Measurements from ENCODE around the gene RABAC1.
"Not testable (repeated sequence)": the region's sequence is repeated elsewhere in the genome, so short reads cannot be mapped to it uniquely, and the experiment has no call there.

Gene RABAC1, protein sequence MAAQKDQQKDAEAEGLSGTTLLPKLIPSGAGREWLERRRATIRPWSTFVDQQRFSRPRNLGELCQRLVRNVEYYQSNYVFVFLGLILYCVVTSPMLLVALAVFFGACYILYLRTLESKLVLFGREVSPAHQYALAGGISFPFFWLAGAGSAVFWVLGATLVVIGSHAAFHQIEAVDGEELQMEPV

DNA sequence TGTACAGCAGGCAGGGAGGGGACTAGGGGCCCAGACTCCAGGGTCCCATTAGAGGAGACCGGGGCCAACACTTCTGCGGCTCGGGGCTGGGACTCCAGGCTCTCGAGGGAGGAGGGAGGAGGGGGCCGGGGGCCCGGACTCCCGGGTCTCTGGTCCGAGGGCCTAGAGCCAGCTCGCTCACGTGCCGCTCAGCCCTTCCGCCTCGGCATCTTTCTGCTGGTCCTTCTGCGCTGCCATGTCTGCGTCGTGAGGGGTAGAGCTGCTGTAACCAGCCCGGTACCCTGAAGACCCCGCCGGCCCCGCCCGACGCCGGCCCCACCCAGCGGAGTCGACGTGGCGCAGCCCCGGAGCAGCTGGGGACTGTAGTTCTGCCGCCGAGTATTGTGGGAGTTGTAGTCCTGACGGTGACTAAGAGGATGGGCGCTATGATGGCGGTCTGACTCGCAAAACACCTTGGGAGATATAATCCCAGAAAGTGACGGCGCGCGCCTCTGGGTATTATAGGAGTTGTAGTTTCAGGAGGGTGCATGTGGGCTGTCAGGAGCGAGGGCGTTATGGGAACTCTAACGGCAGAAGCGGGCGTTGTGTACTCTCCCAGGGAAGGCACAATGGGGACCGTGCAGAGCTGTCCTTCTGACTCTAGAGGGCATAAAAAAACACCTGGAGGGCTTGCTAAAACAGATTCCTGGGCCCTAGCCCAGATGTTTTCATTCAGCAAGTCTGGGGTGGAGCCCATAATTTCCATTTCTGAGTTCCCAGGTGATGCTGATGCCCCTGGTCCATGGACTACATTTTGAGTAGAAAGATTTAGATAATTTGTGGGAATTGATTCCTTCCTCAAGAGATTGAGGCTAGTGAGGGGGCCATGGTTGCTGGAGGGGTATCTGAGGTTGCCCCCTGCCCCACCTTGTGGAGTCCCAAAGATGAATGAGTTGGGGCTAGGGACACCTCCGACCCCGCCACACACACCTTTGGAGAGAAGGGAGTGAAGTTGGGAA lies at the start of gene RABAC1:
RABAC1 (minus strand) TSS at position 266 of the 998 bp plus-strand sequence; CDS start at position 237, 29 bp downstream.
- DNase-seq = peak; percentile 97

DNA sequence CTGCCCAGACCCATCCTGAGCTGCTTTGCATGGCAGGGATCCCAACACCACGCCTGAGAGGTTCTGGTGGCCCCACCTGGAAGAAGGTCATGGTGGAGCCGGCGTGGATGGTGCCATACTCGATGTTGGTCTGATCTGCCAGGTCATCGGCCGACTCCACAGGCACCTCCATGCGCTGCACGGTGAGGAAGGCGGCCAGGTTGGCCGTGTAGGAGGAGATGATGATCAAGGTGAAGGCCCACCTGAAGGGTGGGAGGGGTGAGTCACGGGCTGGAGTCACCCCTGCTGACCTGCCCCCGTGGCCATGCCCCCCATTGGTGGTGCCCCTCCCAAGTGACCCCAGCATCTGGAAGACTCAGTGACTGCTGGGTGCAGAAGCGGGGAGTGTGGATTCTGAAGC lies 47.4 kb upstream of the RABAC1 start:
- DNase-seq = no peak

DNA sequence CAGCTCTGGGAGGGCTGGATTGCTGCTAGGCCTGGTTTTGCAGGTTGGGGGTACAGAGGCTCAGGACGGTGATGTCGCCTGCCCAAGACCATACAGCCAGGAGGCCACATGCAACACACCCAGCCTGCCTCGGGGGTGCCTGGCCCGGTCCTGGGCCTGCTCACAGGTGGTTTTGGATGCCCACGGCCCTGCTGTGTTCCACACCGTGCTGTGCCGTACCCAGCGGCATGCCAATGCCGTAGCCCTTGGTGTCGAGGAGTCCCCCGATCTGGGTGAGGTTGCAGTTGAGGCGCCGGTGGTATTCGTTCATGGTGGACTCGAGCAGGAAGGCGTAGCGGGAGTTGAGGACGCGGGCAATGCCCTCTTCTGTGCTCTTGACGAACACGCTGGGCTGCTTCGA lies 46.4 kb upstream of the RABAC1 start:
- DNase-seq = no peak

DNA sequence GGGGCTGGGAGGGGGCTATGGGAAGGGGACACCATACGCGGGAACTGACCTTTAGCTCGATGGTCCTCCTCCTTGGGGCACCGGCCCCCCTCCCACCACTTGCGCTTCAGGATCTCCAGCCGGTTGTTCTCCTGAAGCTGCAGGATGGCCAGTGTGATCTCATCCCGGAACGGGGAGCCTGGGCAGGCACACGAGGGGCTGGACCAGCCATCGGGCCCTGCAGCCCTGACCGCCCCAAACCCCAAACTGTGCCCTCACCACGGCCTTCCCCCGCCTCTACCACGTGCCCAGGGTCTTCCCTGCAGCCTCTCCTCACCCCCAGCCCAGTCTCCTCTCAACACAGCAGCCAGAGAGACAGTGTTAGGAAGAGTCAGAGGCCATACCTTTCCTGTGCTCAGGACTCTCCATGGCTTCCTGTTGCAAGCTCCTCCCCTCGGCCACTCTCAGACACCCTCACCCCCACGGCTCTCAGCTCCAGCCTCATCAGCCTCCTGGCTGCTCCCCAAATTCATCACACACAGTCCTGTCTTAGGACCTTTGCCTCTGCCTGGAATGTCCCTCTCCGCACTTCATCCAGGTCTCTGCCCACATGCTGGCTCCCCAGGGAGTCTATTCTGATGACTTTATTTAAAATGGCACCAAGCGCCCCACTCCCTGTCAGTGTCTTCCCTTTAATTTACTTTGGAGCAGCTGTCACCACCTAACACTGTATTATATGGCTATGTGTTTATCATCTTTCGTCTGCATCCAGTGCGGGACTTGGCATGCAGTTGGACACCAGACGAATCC lies 44.6 kb upstream of the RABAC1 start:
- no peak for DNase-seq

DNA sequence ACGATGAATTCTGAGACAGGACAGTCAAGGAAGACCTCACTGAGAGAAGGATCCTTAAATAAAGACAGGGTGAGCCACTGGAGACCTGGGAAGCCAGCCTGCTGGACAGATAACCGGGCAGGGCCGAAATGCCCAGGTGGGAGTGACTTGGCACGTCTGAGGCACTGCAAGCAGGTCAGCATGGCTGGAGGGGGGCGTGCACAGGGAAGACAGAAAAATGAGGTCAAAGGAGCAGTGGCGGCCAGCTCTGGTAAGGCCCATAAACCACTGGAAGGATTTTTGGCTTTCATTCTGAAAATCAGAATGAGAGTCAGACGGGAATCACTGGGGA lies 40.7 kb upstream of the RABAC1 start:
- no peak for DNase-seq

DNA sequence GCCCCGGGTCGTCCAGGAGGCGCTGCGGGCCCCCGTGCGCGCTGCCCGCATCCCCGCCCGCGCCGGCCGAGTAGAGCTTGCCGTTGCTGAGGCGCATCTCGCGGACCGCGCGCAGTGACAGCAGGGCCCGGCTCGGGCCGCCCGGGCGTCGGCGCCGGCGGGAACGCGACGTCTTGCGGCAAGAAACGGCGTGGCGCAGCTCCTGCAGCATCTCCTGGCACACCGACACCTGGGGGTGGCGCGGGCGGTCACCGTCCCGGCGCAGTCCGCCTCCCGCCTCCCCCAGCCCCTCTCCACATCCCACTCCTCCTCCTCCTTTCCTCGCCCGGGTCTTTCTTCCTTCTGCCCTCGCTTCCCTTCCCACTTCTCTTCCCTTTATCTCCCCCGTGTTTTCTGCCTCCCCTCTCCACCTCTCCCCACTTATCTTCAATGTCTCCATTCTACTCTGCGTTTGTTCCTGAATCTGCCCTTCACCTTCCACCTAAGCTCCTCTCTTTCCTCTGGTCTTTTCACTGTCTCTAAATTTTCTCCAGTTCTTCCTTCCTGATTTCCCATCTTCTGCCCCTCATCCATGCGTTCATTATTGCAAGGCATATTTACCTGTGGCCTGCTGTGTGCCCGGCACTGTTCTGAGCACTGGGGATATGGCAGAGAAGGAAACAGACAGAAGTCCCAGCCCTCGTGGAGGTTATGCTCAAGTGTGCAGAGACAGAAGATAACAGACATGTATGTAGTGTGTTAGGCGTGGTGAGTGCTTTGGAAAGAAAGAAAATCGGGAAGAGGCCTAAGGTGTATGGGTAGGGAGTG lies 40.2 kb upstream of the RABAC1 start:
- DNase-seq = no peak

DNA sequence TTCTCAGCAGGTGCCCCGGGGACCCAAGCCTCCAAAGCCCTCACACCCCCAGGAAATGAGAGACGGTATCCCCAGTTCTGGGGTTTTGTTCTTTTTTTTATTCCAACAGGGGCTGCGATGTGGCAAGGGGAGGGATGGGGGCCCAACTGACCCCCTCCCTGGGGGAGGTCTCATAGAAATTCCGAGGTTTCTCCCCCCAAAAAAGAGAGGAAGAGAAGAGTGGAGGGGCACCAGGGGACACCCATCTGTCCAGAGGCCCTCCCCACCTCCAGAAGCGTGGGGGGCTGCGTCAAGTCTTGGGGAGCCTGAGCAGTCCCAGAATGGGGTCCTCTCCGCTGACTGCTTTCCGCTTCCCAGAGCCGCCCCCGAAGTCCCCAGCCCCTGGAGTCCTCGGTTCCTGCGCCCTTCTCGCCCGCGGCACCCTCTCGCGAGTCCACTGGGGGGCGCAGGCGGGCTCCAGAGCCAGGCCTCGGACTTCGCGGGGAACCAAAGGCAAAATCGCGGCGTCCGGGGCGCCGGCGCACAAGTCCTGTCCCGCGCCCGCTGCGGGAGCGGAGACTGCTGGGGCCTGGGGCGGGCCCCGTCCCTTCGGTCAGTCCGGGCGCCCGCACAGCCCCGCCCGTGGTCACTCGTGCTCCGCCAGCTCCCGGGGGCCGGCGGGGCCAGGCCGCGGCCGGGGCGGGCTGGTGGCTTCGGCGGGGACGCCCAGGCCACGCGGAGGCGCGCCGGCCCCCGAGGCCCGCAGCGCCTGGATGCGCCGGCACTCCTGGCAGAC lies 39.3 kb upstream of the RABAC1 start:
- DNase-seq = peak; percentile 41

DNA sequence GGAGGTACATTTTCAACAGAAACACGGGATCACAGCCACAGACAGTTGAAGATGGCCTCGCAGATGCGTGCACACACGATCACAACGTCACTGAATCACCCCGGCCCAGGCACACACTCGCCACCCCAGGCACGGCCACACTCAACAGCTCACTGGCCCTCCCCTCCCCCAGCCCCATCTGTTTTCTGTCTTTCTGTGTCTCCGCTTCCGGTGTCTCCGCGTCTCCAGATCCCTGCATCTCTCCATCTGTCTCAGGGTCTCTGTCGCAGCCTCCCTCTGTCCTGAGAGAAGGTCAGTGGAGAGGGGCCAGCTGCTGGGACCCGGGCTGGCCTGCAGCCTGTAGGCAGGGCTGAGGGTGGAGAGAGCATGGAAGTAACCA lies 38.7 kb upstream of the RABAC1 start:
- DNase-seq = peak; percentile 23

DNA sequence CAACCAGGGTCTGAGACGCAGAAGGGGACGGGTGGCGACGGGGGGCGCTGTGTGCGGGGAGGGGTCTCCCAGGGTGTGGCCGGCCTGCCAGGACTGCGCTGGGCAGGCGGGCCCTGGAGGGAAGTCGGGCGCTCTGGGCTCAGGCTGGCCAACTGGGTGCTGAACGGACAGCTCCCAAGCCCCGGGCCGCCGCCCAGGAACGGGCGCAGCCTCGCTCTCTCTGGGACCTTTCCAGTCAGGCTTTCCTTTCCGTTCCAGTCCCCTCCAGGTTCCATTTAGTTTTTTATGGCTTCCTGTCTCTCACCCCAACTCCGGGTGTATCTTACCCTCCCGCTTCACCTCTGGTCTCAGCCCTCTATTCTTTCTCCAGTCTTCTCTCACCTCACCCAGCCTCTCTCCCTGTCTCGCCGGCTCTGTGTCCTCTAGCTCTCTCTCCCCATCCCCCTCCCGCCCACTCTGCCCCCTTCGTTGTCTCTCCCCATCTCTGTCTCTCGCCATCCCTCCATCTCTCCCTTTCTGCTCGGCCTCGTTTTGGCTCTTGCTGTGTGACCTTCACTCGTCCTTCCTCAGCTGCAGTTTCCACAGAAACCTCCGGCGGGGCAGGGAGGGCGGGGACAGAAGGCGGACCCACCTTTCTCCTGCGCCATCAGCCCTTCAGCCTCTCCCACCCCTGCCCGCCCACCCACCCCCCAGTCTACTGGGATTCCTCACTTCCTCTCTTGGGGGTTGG lies 38.2 kb upstream of the RABAC1 start:
- DNase-seq = no peak

DNA sequence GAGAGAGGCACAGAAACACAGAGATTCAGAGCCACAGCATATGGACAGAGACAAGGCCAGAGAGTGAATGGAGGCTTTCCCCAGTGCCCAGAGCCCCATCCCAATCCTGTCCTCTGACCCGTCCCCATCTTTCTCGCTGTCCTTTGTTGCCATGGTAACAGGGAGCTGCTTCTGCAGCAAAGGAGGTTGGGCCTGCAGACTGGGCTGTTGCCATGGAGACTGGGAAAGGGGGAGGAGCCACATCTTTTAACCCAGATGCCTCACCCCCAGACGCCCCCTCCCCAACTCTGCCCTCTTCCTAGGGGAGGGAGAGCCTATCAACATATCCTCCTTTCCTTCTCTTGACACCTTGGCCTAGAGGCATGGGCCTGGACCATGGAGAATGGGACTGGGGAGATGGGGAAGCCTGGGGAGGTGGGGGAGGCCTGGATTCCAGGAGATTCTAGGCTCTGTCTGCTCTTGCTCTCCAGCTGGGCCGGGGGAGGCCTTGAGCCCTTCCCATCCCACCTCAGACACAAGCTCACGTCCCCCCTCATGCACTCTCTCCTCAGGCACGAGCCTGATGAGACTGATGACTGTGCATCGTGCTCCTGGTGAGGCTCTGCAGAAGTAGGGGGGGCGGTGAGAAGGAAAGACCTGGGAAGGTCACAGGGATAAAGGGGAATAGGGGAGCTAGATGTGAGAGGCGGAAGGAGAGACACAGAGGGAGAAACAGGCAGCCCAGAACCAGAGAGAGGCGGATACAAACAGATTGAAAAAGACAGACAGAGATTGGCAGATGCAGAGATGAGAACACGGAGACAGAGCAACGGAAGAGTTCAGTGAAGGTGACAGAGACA lies 37.1 kb upstream of the RABAC1 start:
- DNase-seq = peak; percentile 23

DNA sequence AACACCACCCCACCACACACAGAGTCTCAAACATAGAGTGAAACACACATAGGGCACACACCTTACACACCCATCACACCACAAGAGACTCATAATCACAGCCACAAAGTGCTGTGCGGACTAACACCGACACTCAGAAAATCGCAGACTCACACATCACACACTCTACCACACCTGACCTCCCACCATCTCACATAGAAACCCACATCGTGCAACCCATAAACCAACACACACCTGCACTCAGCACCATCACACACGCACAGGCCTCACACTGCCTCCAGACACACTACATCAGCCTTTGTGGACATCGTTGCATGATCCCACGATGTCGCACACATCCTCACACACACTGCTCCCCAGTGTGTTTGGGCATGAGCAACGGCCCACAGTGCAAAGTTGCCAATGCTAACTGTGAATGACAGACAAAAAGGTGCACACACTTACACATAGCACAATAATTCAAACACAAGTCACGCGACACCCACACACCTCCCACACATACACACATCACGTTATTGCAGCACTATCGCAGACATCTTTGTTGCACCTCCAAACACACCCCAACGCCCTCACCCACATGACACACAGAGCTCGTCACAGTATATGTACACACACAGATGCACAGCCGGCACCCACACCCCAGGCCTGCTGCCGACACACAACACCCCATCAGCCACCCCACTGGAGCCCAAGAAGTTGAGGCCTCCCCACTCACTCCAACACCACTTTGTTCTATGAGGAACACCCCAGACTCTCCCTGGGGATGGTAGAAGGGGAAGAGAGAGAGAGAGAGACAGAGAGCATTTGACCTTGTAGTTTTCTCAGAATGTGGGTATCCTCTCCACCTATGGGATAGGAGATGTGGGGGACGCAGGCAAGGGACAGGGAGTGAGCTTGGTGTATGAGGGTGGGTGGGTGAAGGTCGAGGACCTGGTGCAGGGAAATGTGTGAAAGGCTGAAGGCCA lies 36.2 kb upstream of the RABAC1 start:
- DNase-seq = no peak

DNA sequence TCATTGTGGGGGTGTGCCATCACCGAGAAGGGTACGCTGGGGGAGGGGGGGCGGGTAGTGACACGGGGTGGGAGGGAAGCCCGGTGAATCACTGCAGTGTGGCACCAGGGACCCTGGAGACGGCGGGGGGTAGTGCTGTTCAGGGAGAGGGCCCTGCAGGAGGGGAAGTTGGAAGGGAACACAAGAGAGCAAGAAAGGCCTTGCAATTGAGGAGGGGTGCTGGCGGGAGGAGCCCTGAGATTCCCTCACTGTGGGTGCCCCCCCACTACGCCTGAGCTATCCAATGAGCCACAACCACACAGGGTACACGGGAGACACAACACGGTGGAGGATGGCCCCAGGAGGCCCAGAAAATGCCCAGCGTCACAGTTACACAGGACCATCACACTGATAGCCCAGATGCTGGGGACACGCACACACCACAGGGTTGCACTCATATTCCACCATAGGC lies 35.4 kb upstream of the RABAC1 start:
- no peak for DNase-seq

DNA sequence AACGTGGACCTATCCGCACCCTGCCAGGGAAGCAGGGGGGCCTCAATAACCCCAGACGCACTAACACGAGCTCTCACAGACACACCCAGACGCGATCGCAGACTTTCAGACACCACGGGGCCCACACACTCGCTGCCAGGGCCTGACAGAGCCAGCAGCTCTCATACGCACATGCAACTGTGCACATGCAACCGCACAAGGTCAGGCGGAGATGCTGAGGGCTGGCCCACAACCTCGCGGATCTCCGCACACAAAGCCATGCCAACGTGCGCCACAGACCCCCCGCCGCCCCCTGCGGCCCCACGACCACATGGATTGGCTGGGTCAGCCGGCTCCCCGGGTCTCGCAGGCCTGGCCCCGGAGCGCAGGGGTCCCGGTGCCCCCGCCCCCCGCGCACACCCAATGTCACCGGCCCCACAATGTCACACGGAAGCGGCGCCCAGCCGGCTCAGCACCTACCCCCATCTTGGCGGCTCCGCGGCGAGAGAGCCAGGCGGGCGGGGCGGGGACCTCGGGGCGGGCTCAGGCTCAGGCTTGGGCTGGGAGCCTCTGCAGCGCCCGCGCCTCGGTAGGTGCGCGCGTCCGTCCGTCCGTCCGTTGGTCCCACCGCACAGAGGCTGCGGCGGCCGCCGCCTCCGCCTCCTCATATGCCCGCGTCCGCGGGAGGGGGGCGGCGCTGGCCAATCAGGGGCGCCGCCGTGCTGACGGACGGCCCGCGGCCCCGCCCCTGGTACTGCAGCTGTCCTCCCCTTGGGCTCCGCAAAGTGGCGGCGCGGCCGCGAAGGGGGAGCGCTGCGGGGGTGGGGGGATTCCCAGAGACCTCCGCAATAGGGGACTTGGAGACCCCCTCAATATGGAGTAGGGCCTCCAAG lies 34.7 kb upstream of the RABAC1 start, which contains the start of gene ATP1A3:
ATP1A3 (minus strand) TSS at position 619 of the 872 bp plus-strand sequence; CDS start at position 465, 154 bp downstream.
- DNase-seq = peak; percentile 77

DNA sequence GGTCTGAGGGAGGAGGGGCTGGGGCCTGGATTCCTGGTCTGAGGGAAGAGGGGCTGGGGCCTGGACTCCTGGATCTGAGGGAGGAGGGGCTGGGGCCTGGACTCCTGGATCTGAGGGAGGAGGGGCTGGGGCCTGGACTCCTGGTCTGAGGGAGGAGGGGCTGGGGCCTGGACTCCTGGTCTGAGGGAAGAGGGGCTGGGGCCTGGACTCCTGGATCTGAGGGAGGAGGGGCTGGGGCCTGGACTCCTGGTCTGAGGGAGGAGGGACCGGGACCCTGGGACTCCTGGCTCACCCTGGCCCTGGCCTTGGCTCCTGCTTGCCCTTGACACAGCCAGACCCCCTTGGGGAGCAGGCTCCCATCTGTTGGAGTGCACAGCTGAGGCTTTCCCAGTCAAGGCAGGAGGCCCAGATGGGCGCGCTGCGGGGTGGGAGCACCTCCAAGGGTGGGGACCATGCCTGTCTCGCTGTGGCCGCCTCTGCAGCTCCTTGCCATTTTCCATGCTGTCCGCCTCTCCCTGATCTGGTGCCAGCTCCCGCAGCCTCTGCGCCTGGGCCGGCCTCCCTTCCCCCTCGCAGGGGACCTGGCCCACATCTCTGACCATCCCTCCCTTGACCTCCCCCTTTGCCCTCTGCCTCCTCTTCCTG lies 32.9 kb upstream of the RABAC1 start:
- DNase-seq = not testable (repeated sequence)

DNA sequence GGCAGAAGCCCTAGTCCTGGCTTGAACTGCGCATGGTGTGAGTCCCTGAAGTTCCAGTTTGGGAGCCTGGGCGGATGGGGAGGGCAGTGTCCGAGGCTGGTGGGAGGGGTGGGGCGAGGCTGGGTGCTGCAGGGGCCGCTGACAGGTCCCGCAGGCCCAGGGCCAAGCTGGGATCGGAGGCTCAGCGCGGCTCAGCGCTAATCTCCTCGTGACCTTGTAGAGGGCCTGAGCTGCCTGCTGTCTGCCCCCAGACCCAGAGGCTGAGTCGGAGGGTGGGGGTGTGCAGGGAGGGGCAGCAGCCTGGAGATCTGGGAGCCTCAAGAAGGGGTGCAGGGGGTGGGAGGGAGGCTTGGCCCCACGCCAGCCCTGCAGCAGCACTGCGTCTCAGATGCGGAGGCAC lies 31.9 kb upstream of the RABAC1 start:
- DNase-seq = no peak

DNA sequence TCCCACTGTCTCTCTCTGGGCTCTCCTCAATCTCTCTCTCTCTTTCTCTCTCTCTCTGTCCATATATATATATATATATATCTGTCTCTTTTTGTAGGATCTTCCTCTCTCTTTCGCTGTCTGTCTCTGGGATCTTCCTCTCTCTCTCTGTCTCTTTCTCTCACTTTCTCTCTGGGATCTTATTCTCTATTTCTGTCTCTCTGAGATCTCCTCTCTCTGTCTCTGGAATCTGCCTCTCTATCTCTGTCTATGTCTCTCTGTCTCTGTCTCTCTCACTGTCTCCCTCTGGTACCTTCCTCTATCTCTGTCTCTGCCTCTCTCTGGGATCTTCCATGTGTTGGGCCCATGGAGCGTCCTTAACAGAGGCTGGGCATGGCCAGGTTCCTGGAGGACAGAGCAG lies 31.5 kb upstream of the RABAC1 start:
- DNase-seq = no peak

DNA sequence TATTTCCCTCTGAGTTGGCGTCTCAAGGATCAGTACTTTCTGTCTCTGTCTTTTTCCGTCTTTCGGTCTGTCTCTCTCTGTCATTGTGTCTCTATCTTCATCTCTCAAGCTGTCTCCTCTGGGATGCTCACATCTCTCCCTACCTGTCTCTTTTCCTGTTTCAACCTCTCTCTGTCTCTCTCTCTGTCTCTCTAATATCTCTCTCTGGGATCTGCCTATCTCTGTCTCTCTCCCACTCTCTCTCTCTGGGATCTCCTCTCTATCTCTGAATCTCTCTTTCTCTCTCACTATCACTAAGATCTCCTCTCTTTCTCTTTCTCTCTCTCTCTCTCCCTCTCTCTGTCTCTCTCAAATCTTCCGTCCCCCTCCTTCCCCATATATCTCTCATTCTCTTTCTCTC lies 30.9 kb upstream of the RABAC1 start:
- DNase-seq = no peak
